ENCODE results near the gene LYSMD1. TPM values are rescaled to one million over a fixed set of nuclear protein-coding genes. Genes with fewer than 3 reads are reported as not detected.

LYSMD1 gene
- total RNA-seq, 1 donor from 2014 or later = 5.4 TPM

DNA sequence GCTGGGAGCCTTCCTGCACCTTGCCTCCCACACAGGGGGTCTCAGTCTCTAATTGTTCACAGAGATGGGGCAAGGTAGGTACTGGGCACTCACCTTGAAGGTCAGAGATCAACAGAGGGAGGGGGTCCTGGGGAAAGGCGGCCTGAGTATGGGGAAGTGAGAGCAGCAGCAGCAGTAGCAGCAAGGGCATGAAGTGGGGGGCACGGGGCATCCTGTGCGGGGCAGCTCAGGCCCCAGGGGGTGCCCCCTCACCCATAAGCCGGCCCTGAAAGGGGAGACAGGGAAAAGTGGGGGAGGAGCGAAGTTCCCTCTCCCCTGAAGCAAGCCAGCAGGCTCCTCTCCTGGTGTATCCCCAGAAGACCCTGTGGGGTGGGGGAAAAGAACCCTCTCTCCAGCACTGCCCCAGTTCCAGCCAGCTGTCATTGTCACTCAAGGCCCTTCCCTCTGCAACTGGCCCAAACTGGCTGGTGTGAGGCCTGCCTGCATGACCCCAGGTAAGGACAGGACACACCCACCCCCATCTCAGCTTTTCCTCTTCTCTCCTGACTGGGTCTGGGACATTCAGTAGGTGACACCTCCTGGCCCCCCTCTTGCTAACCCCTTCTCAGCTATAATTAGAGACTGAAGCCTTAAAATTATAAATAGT lies 23.2 kb downstream of the LYSMD1 start:
- CTCF ChIA-PET = no interaction called here
- intact Hi-C loops (cut with micrococcal nuclease) = no loop called here

GRCh38 chr1:151137789-151138188 lies 27.9 kb downstream of the LYSMD1 start:
- H3K27ac Mint-ChIP-seq = no peak overlapping the region
- H3K4me3 Mint-ChIP-seq = no peak overlapping the region
- no peak for TF ChIP-seq CTCF (IDR thresholded peaks at IDR 0.05)
- H3K9me3 Mint-ChIP-seq = no peaks in the 10 kb centered on the region
- no peaks in the 10 kb centered on the region for H3K27me3 Mint-ChIP-seq
- H3K4me1 Mint-ChIP-seq = peaks cover 4% of the 10 kb centered on the region
- intact Hi-C loops (cut with micrococcal nuclease) = no loop called here
- ChIA-PET POLR2A (no interaction called here), CTCF (interaction anchor here (1.1 kb wide), 1 partner anchor 19 kb away, joined by 3 read pairs; the partner anchor contains the start of gene TNFAIP8L2)
- DNase-seq (no peak), ATAC-seq (ENCODE audit: low read depth) (no peak)
- no peaks in the 10 kb centered on the region for H3K36me3 Mint-ChIP-seq (ENCODE audit: low read depth)

More for the DNA sequence above, 23.2 kb downstream of the LYSMD1 start:
- Mint-ChIP-seq H3K27me3 (peaks cover 7% of the 10 kb centered on the region), H3K27ac (no peak overlapping the region), H3K4me1 (peaks cover 18% of the 10 kb centered on the region), H3K9me3 (no peaks in the 10 kb centered on the region), H3K4me3 (no peak overlapping the region), H3K36me3 (ENCODE audit: low read depth) (no peaks in the 10 kb centered on the region)
- DNase-seq = no peak
- ATAC-seq (ENCODE audit: low read depth) = no peak
- POLR2A ChIA-PET = interaction anchor here (0.6 kb wide), 1 partner anchor 584 kb away, joined by 3 read pairs; no protein-coding TSS in a partner anchor
- TF ChIP-seq CTCF (IDR thresholded peaks at IDR 0.05) = no peak

- DNase-seq = no peak
- Mint-ChIP-seq H3K9me3 (no peaks in the 10 kb centered on the region), H3K36me3 (ENCODE audit: low read depth) (no peaks in the 10 kb centered on the region), H3K27me3 (no peaks in the 10 kb centered on the region), H3K4me3 (no peak overlapping the region), H3K4me1 (peaks cover 9% of the 10 kb centered on the region), H3K27ac (no peak overlapping the region)
- intact Hi-C loops (cut with micrococcal nuclease) = no loop called here
- TF ChIP-seq CTCF (IDR thresholded peaks at IDR 0.05) = no peak
- POLR2A ChIA-PET = interaction anchor here (0.6 kb wide), 1 partner anchor 77 kb away, joined by 3 read pairs; no protein-coding TSS in a partner anchor
- CTCF ChIA-PET = no interaction called here
- no peak for ATAC-seq (ENCODE audit: low read depth)
Observed at GRCh38 chr1:151135433-151136385, 30.0 kb downstream of the LYSMD1 start.

DNA sequence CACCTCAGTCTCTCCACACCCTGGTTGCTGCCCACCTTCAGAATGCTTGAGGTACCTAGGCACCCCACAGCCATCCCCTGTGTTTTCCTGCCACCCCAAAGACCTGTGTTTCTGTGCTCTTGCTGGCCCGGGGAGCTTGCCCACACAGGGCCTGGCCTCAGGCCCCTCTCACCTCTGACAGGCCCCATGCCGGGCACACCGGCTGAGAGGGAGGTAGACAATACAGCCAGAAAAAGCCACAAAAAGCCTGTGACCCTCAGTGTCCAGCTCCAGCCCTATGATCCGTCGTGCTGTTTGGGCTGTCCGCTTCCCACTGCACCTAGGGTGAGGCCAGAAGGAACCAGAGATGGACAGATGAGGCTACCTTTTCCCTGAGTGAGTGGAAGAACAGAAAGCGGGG lies 30.7 kb downstream of the LYSMD1 start:
- ChIA-PET CTCF (interaction anchor here (1.0 kb wide), 1 partner anchor 36 kb away, joined by 3 read pairs; no protein-coding TSS in a partner anchor), POLR2A (no interaction called here)
- Mint-ChIP-seq H3K36me3 (ENCODE audit: low read depth) (no peaks in the 10 kb centered on the region), H3K9me3 (no peaks in the 10 kb centered on the region), H3K4me1 (peaks cover 12% of the 10 kb centered on the region), H3K4me3 (no peak overlapping the region), H3K27me3 (no peaks in the 10 kb centered on the region), H3K27ac (no peak overlapping the region)
- DNase-seq = no peak
- TF ChIP-seq CTCF (IDR thresholded peaks at IDR 0.05) = no peak
- intact Hi-C loops (cut with micrococcal nuclease) = no loop called here
- ATAC-seq (ENCODE audit: low read depth) = no peak

- no peak for ATAC-seq (ENCODE audit: low read depth)
- Mint-ChIP-seq H3K4me1 (peaks cover 12% of the 10 kb centered on the region), H3K27me3 (no peaks in the 10 kb centered on the region), H3K36me3 (ENCODE audit: low read depth) (no peaks in the 10 kb centered on the region), H3K4me3 (no peak overlapping the region), H3K27ac (no peak overlapping the region), H3K9me3 (no peaks in the 10 kb centered on the region)
- ChIA-PET CTCF (interaction anchor here (0.6 to 1.0 kb wide), 2 partner anchors 35 to 276 kb away, joined by 3 to 4 read pairs; no protein-coding TSS in a partner anchor), POLR2A (no interaction called here)
- intact Hi-C loops (cut with micrococcal nuclease) = no loop called here
- no peak for TF ChIP-seq CTCF (IDR thresholded peaks at IDR 0.05)
- DNase-seq = no peak
Observed at GRCh38 chr1:151134396-151134795, 31.3 kb downstream of the LYSMD1 start.
